GM12873 (cell line): Measurements from ENCODE around the gene ZNF564.

Experiments used
- CTCF ChIP-seq: IDR thresholded peaks from 2 replicates; pipeline ENCODE4 v1.5.1; 2012; ENCODE audit warnings: low read depth, mild to moderate bottlenecking, moderate library complexity, low read length, control low read depth; ENCODE audit not compliant: insufficient read depth; ENCODE audit errors: missing control alignments

Gene ZNF564

GRCh38 chr19:12482509-12482886 is 68.8 kb downstream of the ZNF564 start:
- no peak for TF ChIP-seq CTCF

GRCh38 chr19:12481781-12482508 is 69.3 kb downstream of the ZNF564 start:
- TF ChIP-seq CTCF: no peak

GRCh38 chr19:12478234-12478941 is 72.9 kb downstream of the ZNF564 start:
- TF ChIP-seq CTCF: no peak
